ENCODE data around the gene CYP19A1. TPM values are rescaled to one million over a fixed set of nuclear protein-coding genes. Genes with fewer than 3 reads are reported as not detected.

The CYP19A1 gene
- total RNA-seq, 1 donor from 2014 or later: 0.58 TPM

- TF ChIP-seq CTCF (IDR thresholded peaks at IDR 0.05): no peak
- Histone ChIP-seq H3K27ac (no peak overlapping the region), H3K27me3 (no peaks in the 10 kb centered on the region), H3K4me3 (no peak overlapping the region), H3K36me3 (no peaks in the 10 kb centered on the region), H3K9me3 (no peaks in the 10 kb centered on the region), H3K4me1 (no peaks in the 10 kb centered on the region)
- DNase-seq (no peak), ATAC-seq (no peak)
- intact Hi-C loops (cut with DNase I): no loop called here
Observed at GRCh38 chr15:51260202-51260601, 78.2 kb downstream of the CYP19A1 start.

GRCh38 chr15:51255533-51255932, 82.9 kb downstream of the CYP19A1 start:
- H3K9me3 ChIP-seq: no peaks in the 10 kb centered on the region
- no peaks in the 10 kb centered on the region for H3K27me3 ChIP-seq
- no peak overlapping the region for H3K27ac ChIP-seq
- H3K4me1 ChIP-seq: no peaks in the 10 kb centered on the region
- intact Hi-C loops (cut with DNase I): loop anchor here (10.0 kb wide), 1 partner anchor 129 kb away; no protein-coding TSS in a partner anchor
- TF ChIP-seq CTCF (IDR thresholded peaks at IDR 0.05): no peak
- no peak overlapping the region for H3K4me3 ChIP-seq
- no peak for ATAC-seq
- H3K36me3 ChIP-seq: no peaks in the 10 kb centered on the region
- DNase-seq: no peak

GRCh38 chr15:51253366-51253765, 85.0 kb downstream of the CYP19A1 start:
- no peak overlapping the region for H3K4me3 ChIP-seq
- intact Hi-C loops (cut with DNase I): loop anchor here (10.0 kb wide), 1 partner anchor 131 kb away; no protein-coding TSS in a partner anchor
- no peaks in the 10 kb centered on the region for H3K36me3 ChIP-seq
- no peaks in the 10 kb centered on the region for H3K27me3 ChIP-seq
- H3K4me1 ChIP-seq: no peaks in the 10 kb centered on the region
- no peak for TF ChIP-seq CTCF (IDR thresholded peaks at IDR 0.05)
- ATAC-seq (peak; percentile 56), DNase-seq (no peak)
- H3K27ac ChIP-seq: no peak overlapping the region
- no peaks in the 10 kb centered on the region for H3K9me3 ChIP-seq

- intact Hi-C loops (cut with DNase I): loop anchor here (10.0 kb wide), 1 partner anchor 132 kb away; no protein-coding TSS in a partner anchor
- no peak for TF ChIP-seq CTCF (IDR thresholded peaks at IDR 0.05)
- peak; percentile 35 for ATAC-seq
Observed at GRCh38 chr15:51252671-51253070, 85.7 kb downstream of the CYP19A1 start.

GRCh38 chr15:51251556-51251955, 86.8 kb downstream of the CYP19A1 start:
- intact Hi-C loops (cut with DNase I): loop anchor here (10.0 kb wide), 1 partner anchor 133 kb away; no protein-coding TSS in a partner anchor
- Histone ChIP-seq H3K27me3 (no peaks in the 10 kb centered on the region), H3K27ac (no peak overlapping the region), H3K4me1 (no peaks in the 10 kb centered on the region), H3K9me3 (no peaks in the 10 kb centered on the region), H3K4me3 (no peak overlapping the region), H3K36me3 (no peaks in the 10 kb centered on the region)
- ATAC-seq (no peak), DNase-seq (no peak)
- no peak for TF ChIP-seq CTCF (IDR thresholded peaks at IDR 0.05)

More at GRCh38 chr15:51252671-51253070, 85.7 kb downstream of the CYP19A1 start:
- Histone ChIP-seq H3K27ac (no peak overlapping the region), H3K4me3 (no peak overlapping the region), H3K27me3 (no peaks in the 10 kb centered on the region), H3K36me3 (no peaks in the 10 kb centered on the region), H3K9me3 (no peaks in the 10 kb centered on the region), H3K4me1 (no peaks in the 10 kb centered on the region)
- no peak for DNase-seq
